ENCODE results near the gene GJB5.
A peak's percentile ranks its signal among the peaks of the same experiment; 100 is the strongest.
"Not testable (repeated sequence)": the region's sequence is repeated elsewhere in the genome, so short reads cannot be mapped to it uniquely, and the experiment has no call there.

GJB5 gene

DNA sequence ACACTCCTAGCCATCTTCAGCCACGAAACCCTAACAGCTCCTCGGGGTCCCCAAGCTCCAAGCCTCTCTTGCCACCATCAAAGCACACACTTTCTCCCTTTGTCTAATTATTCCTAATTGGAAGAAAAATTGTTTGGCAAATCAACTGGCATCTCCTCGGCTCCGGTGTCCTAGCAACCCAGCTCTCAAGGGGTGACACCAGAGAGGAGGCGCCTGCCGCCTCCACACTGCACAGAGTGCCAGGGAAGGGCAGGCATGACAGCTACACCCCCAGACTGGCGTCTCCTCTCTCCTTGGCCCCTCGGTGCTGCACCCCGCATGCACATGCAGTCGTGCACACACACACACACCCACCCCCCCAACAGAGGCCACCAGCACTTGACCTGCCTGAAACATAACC, 18.2 kb upstream of the GJB5 start:
- no peak for TF ChIP-seq CTCF (IDR thresholded peaks at IDR 0.05; ENCODE audit: low read depth, low read length)
- no peak for DNase-seq (ENCODE audit: extremely low read depth, low read depth)

- DNase-seq (ENCODE audit: extremely low read depth, low read depth) = not testable (repeated sequence)
These were observed 17.6 kb upstream of the GJB5 start for GRCh38 chr1:34737236-34737635.

DNA sequence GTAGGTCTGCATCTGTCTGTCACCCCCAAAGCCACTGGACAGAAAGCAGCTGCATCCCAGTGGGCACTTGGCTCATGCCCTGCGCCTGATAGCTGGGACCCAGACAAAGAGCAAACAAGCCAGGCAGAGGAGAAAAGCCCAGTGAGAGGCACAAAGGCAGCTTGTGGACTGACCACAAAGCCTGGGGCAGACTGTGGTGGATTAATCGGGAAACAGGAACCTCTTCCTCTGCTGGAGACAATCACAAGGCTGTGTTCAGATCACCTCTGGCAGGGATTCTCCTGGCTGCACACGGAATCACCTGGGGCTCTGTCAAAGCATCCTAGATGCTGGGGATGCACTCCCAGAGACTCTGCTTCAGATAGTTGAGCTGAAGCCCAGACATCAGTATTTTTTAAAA, 15.2 kb upstream of the GJB5 start:
- TF ChIP-seq CTCF (IDR thresholded peaks at IDR 0.05; ENCODE audit: low read depth, low read length) = no peak

DNA sequence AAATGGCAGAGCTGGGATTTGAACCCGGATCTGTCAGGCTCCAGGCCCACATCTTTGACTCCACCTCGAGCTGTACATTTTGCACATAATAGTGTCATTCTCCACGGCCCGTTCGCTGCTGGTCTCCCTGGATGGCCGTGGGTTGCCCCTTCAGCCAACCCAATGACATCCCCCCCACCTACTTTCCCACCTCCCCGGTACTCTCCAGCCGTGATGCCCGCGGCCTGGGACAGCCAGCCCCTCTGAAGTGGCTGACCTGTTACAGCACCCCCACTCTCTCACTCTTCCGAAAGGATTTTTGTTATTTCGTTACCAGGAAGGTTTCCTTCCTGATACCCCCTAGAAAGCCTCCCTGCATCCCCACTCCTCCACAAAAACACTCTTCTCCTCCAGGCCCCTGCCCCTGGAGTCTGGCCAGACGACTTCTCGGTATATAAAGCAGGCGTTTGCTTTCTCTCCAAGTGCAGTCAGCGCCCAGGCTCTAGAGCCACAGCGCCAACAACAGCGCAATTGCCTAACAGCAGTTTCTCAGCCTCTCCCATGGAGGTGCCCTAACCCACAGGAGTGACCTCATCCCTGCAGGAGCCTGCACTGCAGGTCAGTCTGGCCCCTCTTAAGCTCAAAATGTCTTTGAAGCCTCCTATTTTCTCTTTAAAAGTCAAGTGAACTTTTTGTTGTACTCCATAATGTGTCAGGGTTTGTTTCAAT, 14.5 kb upstream of the GJB5 start:
- no peak for DNase-seq (ENCODE audit: extremely low read depth, low read depth)
- no peak for TF ChIP-seq CTCF (IDR thresholded peaks at IDR 0.05; ENCODE audit: low read depth, low read length)

More for the DNA sequence above, 15.2 kb upstream of the GJB5 start:
- no peak for DNase-seq (ENCODE audit: extremely low read depth, low read depth)

DNA sequence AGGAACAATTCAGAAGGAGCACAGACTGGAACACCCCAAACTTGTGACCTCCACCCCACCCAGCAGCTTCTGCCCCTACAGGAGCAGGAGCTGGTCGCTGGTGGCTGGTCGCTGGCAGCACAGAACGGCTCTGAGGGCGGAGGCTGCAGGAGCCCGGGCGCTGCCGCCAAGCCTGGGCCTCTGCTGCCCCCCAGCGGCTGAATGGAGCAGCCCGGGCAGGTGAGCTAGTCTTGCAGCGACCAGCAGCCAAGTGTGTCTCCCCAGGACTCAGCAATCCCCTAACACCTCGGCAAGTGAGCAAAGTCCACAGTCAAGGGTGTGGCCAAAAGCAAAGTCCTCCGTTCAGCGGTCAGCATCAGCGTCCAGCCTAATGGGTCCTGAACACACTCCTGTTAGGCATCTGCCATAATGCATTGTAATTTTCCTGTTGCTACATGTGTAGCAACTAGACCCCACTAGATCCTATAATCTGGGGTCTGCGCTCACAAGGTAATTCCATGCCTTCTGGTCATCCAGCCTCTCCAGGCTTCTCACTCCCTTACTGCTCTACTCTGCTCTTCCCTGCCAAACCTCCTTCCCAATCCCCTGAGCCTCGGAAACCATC, 12.1 kb upstream of the GJB5 start:
- DNase-seq (ENCODE audit: extremely low read depth, low read depth) = peak; percentile 4
- peak; percentile 97 for TF ChIP-seq CTCF (IDR thresholded peaks at IDR 0.05; ENCODE audit: low read depth, low read length)

- no peak for DNase-seq (ENCODE audit: extremely low read depth, low read depth)
- TF ChIP-seq CTCF (IDR thresholded peaks at IDR 0.05; ENCODE audit: low read depth, low read length) = no peak
These were observed 11.1 kb upstream of the GJB5 start for GRCh38 chr1:34743775-34744174.

DNA sequence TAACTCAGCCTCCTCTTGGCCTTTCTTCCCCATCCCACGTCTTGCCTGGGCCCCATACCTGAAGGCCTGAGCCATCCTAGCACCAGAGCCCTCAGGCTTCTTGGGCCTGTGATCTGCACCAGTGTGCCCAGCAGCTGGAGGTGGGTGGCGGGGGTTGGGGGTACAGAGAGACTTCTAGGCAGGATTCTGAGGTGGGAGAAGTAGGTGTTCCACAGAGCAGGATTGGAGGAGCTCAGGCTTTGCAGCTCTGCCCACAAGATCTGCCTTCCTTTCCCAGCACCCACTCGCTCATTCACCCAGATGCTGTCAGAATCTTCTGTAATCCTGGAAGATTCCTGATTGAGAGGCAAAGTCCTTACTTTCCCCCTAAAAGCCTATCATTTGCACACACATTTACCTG, 10.0 kb upstream of the GJB5 start:
- DNase-seq (ENCODE audit: extremely low read depth, low read depth) = no peak
- TF ChIP-seq CTCF (IDR thresholded peaks at IDR 0.05; ENCODE audit: low read depth, low read length) = no peak

GRCh38 chr1:34745666-34746065, 9.2 kb upstream of the GJB5 start:
- DNase-seq (ENCODE audit: extremely low read depth, low read depth) = no peak
- no peak for TF ChIP-seq CTCF (IDR thresholded peaks at IDR 0.05; ENCODE audit: low read depth, low read length)
